A673 (cell line): ENCODE results near the gene ACVR1B.

Experiments used
- EZH2 ChIP-seq: fragments of 200-600 bp; sonication (generic); IDR thresholded peaks from 2 replicates; pipeline ENCODE4 v1.6.1; 2017; ENCODE audit warnings: borderline replicate concordance, low read depth, mild to moderate bottlenecking, mixed read lengths, antibody characterized with exemption, low read length; ENCODE audit not compliant: poor library complexity, severe bottlenecking
- TF ChIP-seq, protein P1 (sequence below): fragments of 300-800, 200-600 bp; sonication (generic); conservative IDR thresholded peaks from 2 replicates; pipeline ENCODE4 v1.5.1; 2017; ENCODE audit warnings: low read depth, mild to moderate bottlenecking, antibody characterized with exemption, low read length, moderate library complexity, mixed read lengths

DNA sequence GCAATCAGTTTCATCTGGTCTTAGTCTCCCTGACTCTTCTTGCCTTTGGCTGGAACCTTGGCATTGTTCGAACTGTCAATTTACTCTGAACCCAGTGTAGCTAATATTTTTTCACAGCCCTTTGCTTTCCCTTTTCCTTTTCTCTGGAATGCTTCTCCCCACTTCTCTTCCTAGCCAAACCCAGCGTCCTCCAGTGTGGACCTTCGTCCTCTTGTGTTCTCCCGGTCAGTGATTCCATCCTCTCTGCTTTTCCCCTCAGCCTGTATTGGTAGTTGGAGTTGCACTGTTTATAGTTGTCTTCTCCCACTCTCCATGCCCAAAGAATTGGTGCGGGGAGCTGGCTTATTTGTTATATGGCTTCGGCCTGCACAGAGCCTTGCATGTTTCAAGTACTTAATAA, 9.4 kb downstream of the ACVR1B start:
- TF ChIP-seq, protein P1, sequence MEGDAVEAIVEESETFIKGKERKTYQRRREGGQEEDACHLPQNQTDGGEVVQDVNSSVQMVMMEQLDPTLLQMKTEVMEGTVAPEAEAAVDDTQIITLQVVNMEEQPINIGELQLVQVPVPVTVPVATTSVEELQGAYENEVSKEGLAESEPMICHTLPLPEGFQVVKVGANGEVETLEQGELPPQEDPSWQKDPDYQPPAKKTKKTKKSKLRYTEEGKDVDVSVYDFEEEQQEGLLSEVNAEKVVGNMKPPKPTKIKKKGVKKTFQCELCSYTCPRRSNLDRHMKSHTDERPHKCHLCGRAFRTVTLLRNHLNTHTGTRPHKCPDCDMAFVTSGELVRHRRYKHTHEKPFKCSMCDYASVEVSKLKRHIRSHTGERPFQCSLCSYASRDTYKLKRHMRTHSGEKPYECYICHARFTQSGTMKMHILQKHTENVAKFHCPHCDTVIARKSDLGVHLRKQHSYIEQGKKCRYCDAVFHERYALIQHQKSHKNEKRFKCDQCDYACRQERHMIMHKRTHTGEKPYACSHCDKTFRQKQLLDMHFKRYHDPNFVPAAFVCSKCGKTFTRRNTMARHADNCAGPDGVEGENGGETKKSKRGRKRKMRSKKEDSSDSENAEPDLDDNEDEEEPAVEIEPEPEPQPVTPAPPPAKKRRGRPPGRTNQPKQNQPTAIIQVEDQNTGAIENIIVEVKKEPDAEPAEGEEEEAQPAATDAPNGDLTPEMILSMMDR: no peak
- TF ChIP-seq EZH2: no peak
